ENCODE data around the gene NLGN2. TPM values are rescaled to one million over a fixed set of nuclear protein-coding genes. Genes with fewer than 3 reads are reported as not detected.
A peak's percentile ranks its signal among the peaks of the same experiment; 100 is the strongest.

Gene NLGN2
- total RNA-seq, 2 donors from 2014 or later, result 4.5 to 21.7 TPM

DNA sequence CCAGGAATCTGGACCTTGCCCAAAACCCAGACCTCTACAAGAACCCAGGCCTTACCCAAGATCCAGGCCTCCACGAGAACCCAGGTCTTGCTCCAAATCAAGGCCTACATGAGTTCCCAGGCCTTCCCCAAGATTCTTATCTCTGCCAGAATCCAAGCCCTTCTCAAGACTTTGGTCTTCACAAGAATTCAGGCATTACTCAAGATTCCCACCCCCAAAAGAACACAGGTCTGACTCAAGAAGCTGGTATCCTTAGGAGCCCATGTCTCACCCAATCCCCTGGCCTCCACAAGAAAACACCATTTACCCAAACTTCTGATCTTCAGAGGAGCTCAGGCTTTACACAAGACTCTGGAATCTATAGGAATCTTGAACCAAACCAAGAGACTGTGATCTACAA, 23.6 kb downstream of the NLGN2 start:
- Mint-ChIP-seq H3K27ac (peak overlapping the region; percentile 13), H3K4me1 (no peaks in the 10 kb centered on the region), H3K27me3 (no peaks in the 10 kb centered on the region), H3K36me3 (ENCODE audit: low read depth) (peaks cover 9% of the 10 kb centered on the region), H3K4me3 (no peak overlapping the region), H3K9me3 (no peaks in the 10 kb centered on the region)
- no peak for ATAC-seq (replicated peaks)

DNA sequence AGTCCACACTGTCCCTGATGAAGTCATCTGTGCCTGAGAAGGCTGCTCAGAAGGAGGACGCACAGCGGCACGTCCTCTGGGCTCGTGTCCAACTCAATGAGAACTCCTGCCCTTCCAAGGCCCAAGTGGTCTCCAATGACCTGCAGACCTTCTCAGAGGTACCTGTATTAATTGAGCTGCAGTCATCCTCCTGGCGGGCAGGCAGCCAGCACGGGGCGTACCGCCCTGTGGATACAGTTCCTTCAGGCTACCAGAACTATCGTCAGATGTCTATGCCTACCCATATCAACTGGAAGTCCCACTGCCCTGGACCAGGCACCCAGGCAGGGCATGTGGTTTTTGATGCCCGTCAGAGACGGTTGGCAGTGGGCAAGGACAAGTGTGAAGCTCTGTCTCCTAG, 24.7 kb downstream of the NLGN2 start:
- H3K27me3 Mint-ChIP-seq, result no peaks in the 10 kb centered on the region
- H3K36me3 Mint-ChIP-seq (ENCODE audit: low read depth), result peaks cover 18% of the 10 kb centered on the region
- no peak overlapping the region for H3K4me3 Mint-ChIP-seq
- no peak for ATAC-seq (replicated peaks)
- no peak overlapping the region for H3K27ac Mint-ChIP-seq
- H3K9me3 Mint-ChIP-seq, result no peaks in the 10 kb centered on the region
- no peaks in the 10 kb centered on the region for H3K4me1 Mint-ChIP-seq

DNA sequence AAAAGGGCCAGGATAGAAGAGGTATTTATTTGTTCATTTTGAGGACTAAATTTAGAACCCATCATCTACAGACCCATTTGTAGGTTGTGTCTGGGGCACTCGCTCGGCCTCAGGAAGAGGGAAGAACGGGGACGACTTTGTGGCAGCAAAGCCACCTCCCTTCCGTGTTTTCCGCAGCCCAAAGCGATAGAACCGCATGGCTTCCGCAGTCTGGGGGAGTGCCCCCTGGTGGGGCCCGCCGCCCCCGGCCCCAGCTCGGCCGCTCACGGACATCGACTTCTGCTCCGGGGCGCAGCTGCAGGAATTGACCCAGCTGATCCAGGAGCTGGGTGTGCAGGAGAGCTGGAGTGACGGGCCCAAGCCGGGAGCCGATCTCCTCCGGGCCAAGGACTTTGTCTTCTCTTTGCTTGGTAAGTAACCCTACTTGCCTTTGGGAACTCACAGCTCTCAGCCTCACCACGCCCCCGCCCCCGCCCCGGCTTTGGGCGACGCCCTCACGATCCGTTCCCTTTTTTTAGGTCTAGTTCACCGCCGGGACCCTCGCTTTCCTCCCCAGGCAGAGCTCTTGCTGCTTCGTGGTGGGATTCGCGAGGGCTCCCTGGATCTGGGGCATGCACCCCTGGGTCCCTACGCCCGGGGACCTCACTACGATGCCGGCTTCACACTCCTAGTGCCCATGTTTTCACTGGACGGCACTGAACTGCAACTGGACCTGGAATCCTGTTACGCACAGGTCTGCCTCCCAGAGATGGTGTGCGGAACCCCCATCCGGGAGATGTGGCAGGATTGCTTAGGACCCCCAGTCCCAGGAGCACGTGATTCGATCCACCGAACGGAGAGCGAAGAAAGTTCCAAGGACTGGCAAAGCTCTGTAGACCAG, 28.3 kb downstream of the NLGN2 start:
- H3K9me3 Mint-ChIP-seq, result no peaks in the 10 kb centered on the region
- peaks cover 13% of the 10 kb centered on the region for H3K27me3 Mint-ChIP-seq
- peaks cover 18% of the 10 kb centered on the region for H3K4me1 Mint-ChIP-seq
- peak overlapping the region; percentile 95 for H3K4me3 Mint-ChIP-seq
- peak overlapping the region; percentile 94 for H3K27ac Mint-ChIP-seq
- peak; percentile 28 for ATAC-seq (replicated peaks)
- H3K36me3 Mint-ChIP-seq (ENCODE audit: low read depth), result peaks cover 47% of the 10 kb centered on the region

DNA sequence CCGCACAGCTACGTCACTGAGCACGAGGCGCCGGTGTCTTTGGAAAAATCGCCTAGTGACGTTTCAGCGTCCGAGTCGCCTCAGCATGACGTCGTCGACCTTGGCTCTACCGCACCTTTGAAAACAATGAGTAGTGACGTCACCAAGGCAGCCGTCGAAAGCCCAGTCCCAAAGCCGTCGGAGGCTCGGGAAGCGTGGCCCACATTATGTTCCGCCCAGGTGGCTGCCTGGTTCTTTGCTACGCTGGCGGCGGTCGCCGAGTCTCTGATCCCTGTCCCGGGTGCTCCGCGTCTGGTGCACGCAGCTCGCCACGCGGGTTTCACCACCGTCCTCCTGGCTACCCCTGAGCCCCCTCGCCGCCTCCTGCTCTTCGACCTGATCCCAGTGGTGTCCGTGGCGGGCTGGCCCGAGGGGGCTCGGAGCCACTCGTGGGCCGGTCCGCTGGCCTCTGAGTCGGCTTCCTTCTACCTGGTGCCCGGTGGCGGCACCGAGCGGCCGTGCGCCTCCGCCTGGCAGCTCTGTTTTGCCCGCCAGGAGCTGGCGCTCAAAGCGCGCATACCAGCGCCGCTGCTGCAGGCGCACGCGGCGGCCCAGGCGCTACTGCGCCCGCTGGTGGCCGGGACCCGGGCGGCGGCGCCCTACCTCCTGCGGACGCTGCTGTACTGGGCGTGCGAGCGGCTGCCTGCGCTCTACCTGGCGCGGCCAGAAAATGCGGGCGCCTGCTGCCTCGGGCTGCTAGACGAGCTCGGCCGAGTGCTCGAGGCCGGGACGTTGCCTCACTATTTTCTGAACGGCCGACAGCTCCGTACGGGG, 29.1 kb downstream of the NLGN2 start:
- H3K4me1 Mint-ChIP-seq, result peaks cover 18% of the 10 kb centered on the region
- H3K9me3 Mint-ChIP-seq, result no peaks in the 10 kb centered on the region
- peaks cover 13% of the 10 kb centered on the region for H3K27me3 Mint-ChIP-seq
- H3K4me3 Mint-ChIP-seq, result peak overlapping the region; percentile 95
- H3K27ac Mint-ChIP-seq, result peak overlapping the region; percentile 85
- peak; percentile 69 for ATAC-seq (replicated peaks)
- H3K36me3 Mint-ChIP-seq (ENCODE audit: low read depth), result peaks cover 47% of the 10 kb centered on the region

DNA sequence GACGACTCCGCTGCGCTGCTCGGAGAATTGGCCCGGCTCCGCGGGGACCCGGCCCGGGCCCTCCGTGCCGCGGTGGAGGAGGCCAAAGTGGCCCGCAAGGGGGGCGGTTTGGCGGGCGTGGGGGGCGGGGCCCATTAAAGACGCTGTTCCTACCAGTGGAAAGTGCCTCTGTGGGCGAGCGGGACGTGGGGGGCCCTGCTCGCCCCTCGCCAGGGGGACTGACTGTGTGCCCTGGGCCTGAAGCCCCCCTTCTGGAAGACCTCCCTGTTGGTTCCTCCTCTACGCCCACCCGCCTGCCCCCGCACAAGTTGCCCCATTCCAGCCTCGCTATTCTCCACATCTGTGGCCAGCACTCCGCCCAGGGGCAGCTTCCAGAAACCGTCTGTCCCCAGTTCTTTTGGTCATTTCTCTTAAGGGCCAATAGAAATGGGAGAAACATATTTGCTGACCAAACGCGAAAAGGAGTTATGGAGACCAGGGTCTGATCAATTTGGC, 29.8 kb downstream of the NLGN2 start:
- ATAC-seq (replicated peaks), result no peak
- Mint-ChIP-seq H3K27ac (peak overlapping the region; percentile 78), H3K36me3 (ENCODE audit: low read depth) (peaks cover 47% of the 10 kb centered on the region), H3K9me3 (no peaks in the 10 kb centered on the region), H3K27me3 (peaks cover 19% of the 10 kb centered on the region), H3K4me3 (peak overlapping the region; percentile 95), H3K4me1 (peaks cover 18% of the 10 kb centered on the region)

DNA sequence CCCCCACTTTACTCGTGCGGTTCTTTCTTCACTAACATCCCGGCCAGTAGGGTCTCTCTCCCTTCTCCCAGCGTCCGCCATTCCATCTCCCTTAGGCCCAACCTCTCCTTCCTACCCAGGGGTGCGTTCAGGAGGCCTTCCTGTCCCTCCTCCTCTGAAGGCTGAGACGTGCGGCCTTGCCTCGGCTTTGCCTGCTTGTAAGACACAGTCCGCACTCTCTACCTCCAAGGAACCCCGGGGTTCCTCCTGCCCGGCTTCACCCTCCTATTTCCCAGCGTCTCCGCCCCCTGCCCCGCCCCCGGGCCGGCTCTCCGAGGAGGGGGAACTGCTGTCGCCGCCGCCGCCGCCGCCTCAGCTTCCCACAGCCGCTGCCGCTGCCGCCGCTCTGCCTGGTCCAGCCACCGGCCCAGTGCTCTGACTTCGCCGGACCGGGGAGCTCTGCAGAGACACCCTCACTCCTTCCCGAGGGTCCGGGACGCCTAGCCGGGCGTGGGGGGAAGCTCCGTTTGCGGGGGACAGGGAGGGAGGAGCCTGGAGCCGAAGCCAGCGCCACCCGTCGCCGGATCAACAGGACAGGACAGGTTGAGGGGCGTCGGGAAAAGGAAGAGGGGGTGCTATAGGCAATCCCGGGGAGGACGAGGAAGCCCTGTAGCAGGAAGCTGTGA, 30.4 kb downstream of the NLGN2 start:
- ATAC-seq (replicated peaks), result no peak
- H3K9me3 Mint-ChIP-seq, result no peaks in the 10 kb centered on the region
- peak overlapping the region; percentile 95 for H3K4me3 Mint-ChIP-seq
- H3K36me3 Mint-ChIP-seq (ENCODE audit: low read depth), result peaks cover 47% of the 10 kb centered on the region
- H3K27ac Mint-ChIP-seq, result peak overlapping the region; percentile 78
- peaks cover 18% of the 10 kb centered on the region for H3K4me1 Mint-ChIP-seq
- peaks cover 22% of the 10 kb centered on the region for H3K27me3 Mint-ChIP-seq

DNA sequence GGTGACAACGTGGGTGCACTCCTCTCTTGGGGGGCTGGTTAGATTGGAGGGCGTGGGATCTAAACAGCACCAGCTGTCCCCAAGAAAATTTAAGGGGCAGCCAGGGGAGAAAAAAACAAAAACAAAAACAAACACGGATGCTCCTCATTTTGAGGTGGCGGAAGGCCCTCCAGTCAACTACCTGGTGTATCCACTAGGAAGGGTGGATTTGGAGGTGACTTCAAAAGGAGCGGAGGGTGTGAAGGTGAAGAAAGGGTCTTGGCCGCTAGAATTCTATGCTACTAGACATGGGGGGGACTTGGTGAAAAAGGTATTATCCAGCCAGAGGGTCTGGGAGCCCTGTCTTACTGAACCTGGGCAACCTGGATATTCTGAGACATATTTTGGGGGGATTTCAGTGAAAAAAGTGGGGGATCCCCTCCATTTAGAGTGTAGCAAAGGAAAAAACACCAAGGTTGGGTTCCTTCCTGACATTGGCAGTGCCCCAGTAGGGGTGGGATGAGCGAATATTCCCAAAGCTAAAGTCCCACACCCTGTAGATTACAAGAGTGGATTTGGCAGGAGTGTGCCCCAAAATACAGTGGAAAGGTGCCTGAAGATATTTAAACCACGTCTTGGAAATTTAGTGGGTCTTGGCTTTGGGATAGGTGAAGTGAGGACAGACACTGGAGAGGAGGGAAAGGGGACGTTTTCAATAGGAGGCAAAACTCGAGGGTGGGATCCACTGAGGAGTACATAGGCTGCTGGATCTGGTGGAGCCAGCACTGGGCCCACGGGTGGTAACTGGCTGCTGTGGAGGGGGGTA, 31.2 kb downstream of the NLGN2 start:
- Mint-ChIP-seq H3K4me1 (peaks cover 18% of the 10 kb centered on the region), H3K4me3 (peak overlapping the region; percentile 95)

DNA sequence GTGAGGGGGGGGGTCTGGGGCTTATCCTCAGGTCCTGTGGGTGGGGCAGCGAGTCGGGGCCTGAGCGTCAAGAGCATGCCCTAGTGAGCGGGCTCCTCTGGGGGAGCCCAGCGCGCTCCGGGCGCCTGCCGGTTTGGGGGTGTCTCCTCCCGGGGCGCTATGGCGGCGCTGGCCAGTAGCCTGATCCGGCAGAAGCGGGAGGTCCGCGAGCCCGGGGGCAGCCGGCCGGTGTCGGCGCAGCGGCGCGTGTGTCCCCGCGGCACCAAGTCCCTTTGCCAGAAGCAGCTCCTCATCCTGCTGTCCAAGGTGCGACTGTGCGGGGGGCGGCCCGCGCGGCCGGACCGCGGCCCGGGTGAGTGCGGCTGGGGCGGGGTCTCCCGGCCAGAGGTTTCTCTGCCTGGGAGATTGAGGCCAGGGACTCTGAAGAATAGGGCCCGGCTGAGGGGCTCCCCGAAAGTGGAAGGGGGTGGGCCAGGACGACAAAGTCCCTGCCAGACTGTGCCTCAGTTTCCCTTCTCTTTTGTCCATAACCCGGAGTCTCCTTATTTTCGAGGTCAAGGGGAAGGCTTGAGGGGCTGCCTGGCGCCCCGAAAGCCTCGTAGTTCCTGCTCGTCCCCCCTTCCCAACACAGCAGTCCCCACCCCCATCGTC, 31.9 kb downstream of the NLGN2 start, which contains the start of gene FGF11:
Gene FGF11, plus strand, starts transcription at position 51 of the 651 bp plus-strand sequence. Its CDS starts 109 bp downstream, at position 160.
- Mint-ChIP-seq H3K27ac (peak within 1 kb of the TSS; percentile 84), H3K36me3 (ENCODE audit: low read depth) (peaks cover 47% of the 10 kb centered on the region), H3K9me3 (no peaks in the 10 kb centered on the region), H3K4me1 (peaks cover 18% of the 10 kb centered on the region), H3K27me3 (peaks cover 36% of the 10 kb centered on the region), H3K4me3 (peak within 1 kb of the TSS; percentile 95)
- ATAC-seq (replicated peaks), result no peak

More for the DNA sequence above, 31.2 kb downstream of the NLGN2 start:
- Mint-ChIP-seq H3K27ac (peak overlapping the region; percentile 78), H3K9me3 (no peaks in the 10 kb centered on the region), H3K27me3 (peaks cover 30% of the 10 kb centered on the region), H3K36me3 (ENCODE audit: low read depth) (peaks cover 47% of the 10 kb centered on the region)
- no peak for ATAC-seq (replicated peaks)

DNA sequence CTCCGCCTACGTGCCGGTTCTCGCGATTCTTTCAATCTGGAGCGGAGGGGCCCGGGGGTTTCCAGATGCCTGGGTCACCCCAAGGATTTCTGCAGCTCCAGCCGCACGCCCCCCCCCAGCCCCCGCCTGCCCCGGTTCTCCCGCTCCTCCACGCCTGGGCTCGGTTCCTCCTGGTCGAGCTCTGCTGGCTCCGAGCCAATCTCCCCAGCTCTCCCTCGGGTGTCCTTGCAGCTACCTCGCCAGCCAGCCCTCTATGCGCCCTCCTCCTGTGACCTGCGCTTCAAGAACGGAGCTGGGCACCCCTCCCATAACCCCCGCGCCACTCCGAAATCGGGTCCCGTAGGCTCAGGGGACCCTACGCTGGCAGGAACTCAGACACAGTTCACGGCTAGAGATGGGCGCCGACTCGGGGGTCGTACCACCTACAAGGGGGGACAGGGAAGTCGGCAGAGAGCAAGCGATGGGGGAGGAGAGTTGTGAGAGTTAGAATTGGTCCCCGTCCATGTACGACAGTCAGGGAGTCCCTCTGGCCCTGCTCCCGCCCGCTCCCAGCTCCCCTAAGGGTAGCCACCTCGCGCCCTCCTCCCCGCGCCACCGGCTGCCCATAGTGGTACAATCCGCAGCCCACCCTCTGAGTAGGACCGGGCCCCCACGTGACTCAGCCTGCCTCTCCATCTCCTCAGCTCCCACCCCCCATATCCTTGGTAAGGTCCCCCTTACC, 32.6 kb downstream of the NLGN2 start:
- peaks cover 45% of the 10 kb centered on the region for H3K36me3 Mint-ChIP-seq (ENCODE audit: low read depth)
- peak overlapping the region; percentile 84 for H3K27ac Mint-ChIP-seq
- peaks cover 18% of the 10 kb centered on the region for H3K4me1 Mint-ChIP-seq
- H3K4me3 Mint-ChIP-seq, result peak overlapping the region; percentile 95
- peaks cover 39% of the 10 kb centered on the region for H3K27me3 Mint-ChIP-seq
- no peak for ATAC-seq (replicated peaks)
- no peaks in the 10 kb centered on the region for H3K9me3 Mint-ChIP-seq

DNA sequence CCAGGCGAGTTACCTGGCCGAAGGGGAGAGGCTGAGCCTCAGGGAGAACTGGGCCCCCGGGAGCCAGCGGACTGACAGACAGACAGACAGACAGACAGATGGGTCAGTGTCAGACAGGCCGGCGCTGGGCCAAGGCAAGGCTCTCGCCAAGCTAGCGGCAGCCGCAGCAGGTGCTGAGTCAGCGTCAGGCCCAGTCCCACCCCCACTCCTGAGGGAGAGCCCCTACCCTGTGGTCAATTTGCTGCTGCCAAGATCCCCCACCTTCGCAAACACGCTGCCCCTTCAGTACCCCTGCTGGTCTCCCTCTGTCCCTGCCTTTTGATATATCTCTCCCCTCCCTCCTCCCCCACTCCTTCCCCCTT, 33.2 kb downstream of the NLGN2 start:
- ATAC-seq (replicated peaks), result peak; percentile 19
- peaks cover 23% of the 10 kb centered on the region for H3K4me1 Mint-ChIP-seq
- H3K9me3 Mint-ChIP-seq, result no peaks in the 10 kb centered on the region
- H3K27me3 Mint-ChIP-seq, result peaks cover 44% of the 10 kb centered on the region
- H3K36me3 Mint-ChIP-seq (ENCODE audit: low read depth), result peaks cover 47% of the 10 kb centered on the region
- H3K27ac Mint-ChIP-seq, result peak overlapping the region; percentile 84
- H3K4me3 Mint-ChIP-seq, result peak overlapping the region; percentile 95

DNA sequence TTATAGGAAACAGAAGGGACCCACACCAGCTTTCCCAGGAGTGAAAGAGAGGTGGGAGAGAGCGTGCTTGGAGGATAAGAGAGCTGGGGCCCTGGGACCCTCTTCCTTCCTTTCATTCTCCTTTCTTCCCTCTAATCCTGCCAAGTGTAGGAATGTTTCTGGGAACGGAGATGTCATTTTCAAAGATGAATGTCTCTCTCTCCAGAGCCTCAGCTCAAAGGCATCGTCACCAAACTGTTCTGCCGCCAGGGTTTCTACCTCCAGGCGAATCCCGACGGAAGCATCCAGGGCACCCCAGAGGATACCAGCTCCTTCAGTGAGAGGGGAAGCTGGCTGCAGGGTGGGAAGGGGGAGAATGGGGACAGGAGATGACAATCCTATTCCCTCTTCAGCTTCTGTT, 33.6 kb downstream of the NLGN2 start:
- H3K4me3 Mint-ChIP-seq, result peak overlapping the region; percentile 95
- H3K27ac Mint-ChIP-seq, result no peak overlapping the region

DNA sequence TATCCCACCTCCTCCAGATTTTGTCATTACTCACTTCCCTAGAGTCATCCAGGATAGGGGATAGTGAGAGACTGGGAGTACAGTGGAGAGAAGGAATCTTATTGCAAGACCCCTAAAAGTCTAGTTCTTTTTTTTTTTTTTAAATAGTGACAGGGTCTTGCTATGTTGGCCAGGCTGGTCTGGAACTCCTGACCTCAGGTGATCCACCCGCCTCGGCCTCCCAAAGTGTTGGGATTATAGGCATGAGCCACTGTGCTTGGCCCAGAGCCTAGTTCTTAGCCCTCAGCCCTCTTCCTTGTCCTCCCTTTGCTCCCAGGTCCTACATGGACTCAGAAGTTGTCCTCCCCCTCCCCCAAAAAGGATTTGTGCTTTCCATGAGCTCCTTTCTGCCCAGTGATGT, 34.5 kb downstream of the NLGN2 start:
- Mint-ChIP-seq H3K27ac (no peak overlapping the region), H3K4me3 (no peak overlapping the region), H3K9me3 (no peaks in the 10 kb centered on the region), H3K27me3 (peaks cover 51% of the 10 kb centered on the region), H3K4me1 (peaks cover 24% of the 10 kb centered on the region), H3K36me3 (ENCODE audit: low read depth) (peaks cover 37% of the 10 kb centered on the region)
- ATAC-seq (replicated peaks), result no peak

More for the DNA sequence above, 33.6 kb downstream of the NLGN2 start:
- no peaks in the 10 kb centered on the region for H3K9me3 Mint-ChIP-seq
- H3K27me3 Mint-ChIP-seq, result peaks cover 48% of the 10 kb centered on the region
- ATAC-seq (replicated peaks), result no peak
- H3K4me1 Mint-ChIP-seq, result peaks cover 24% of the 10 kb centered on the region
- peaks cover 45% of the 10 kb centered on the region for H3K36me3 Mint-ChIP-seq (ENCODE audit: low read depth)
